RPMI7951 (cell line): ENCODE measurements around the gene SAP30BP. TPM values are rescaled to one million over a fixed set of nuclear protein-coding genes. Genes with fewer than 3 reads are reported as not detected.
A peak's percentile ranks its signal among the peaks of the same experiment; 100 is the strongest.

ENCODE experiments used
- DNase-seq: peaks from one replicate; pipeline ENCODE4 v3.0.0-alpha.2; 2012; ENCODE audit warnings: low read depth
- total RNA-seq: library from RNA; depleted of rRNA; stranded (reverse); fragments of >200 nt; shearing (Covaris generic); gene quantifications from 2 replicates; pipeline ENCODE4 v1.2.3, GENCODE V29; 2014

Gene SAP30BP
- total RNA-seq, 1 experiment from 2014 or later: 81.3 TPM

- DNase-seq: peak; percentile 50
Measured at GRCh38 chr17:75684924-75685323, 17.8 kb downstream of the SAP30BP start.

- no peak for DNase-seq
Measured at GRCh38 chr17:75685499-75685898, 18.4 kb downstream of the SAP30BP start.

- peak; percentile 48 for DNase-seq
Measured at GRCh38 chr17:75688209-75688825, 21.2 kb downstream of the SAP30BP start.

GRCh38 chr17:75689441-75689873, 22.3 kb downstream of the SAP30BP start:
- no peak for DNase-seq

GRCh38 chr17:75691371-75691791, 24.2 kb downstream of the SAP30BP start:
- DNase-seq: peak; percentile 95

- DNase-seq: no peak
Measured at GRCh38 chr17:75691801-75692626, 24.9 kb downstream of the SAP30BP start.

- no peak for DNase-seq
Measured at GRCh38 chr17:75692976-75693375, 25.8 kb downstream of the SAP30BP start.

GRCh38 chr17:75693500-75694481, 26.7 kb downstream of the SAP30BP start:
- DNase-seq: peak; percentile 98

GRCh38 chr17:75694536-75694935, 27.4 kb downstream of the SAP30BP start:
- DNase-seq: no peak

- DNase-seq: peak; percentile 75
Measured at GRCh38 chr17:75695141-75695829, 28.1 kb downstream of the SAP30BP start.

- peak; percentile 68 for DNase-seq
Measured at GRCh38 chr17:75695830-75696271, 28.7 kb downstream of the SAP30BP start.

- DNase-seq: peak; percentile 55
Measured at GRCh38 chr17:75697651-75698291, 30.6 kb downstream of the SAP30BP start.

- no peak for DNase-seq
Measured at GRCh38 chr17:75698659-75699058, 31.5 kb downstream of the SAP30BP start.

GRCh38 chr17:75701288-75701687, 34.1 kb downstream of the SAP30BP start:
- no peak for DNase-seq

- DNase-seq: no peak
Measured at GRCh38 chr17:75703191-75703590, 36.1 kb downstream of the SAP30BP start.

- no peak for DNase-seq
Measured at GRCh38 chr17:75703591-75703990, 36.5 kb downstream of the SAP30BP start.

- no peak for DNase-seq
Measured at GRCh38 chr17:75704963-75705875, 38.1 kb downstream of the SAP30BP start.

- DNase-seq: no peak
Measured at GRCh38 chr17:75706042-75706728, 39.0 kb downstream of the SAP30BP start.

- DNase-seq: peak; percentile 69
Measured at GRCh38 chr17:75707079-75707571, 40.0 kb downstream of the SAP30BP start.
